Activated CD8-positive, alpha-beta T cell treated with anti-CD3 and anti-CD28 coated beads for 36 hours (primary cell): Measurements from ENCODE around the gene RIPPLY3. TPM values are rescaled to one million over a fixed set of nuclear protein-coding genes. Genes with fewer than 3 reads are reported as not detected.

Experiments used
- ATAC-seq: fragments of 200-7000 bp; cut with Tn5 transposase; one replicate; pipeline ENCODE4 v1.10.0; 2021; ENCODE audit warnings: mild to moderate bottlenecking, moderate library complexity
- CTCF ChIA-PET: fragments of 350-600 bp; sonication (Branson Sonifier 250); formaldehyde crosslinking; loops from one replicate; lab custom pipeline; 2021; ENCODE audit warnings: antibody characterized with exemption; lab: Charles Lee
- POLR2A ChIA-PET: fragments of 350-600 bp; sonication (Branson Sonifier 250); formaldehyde crosslinking; loops from one replicate; lab custom pipeline; 2021; ENCODE audit warnings: antibody characterized with exemption; lab: Charles Lee
- DNase-seq: peaks from one replicate; pipeline ENCODE4 v3.0.0-alpha.2; 2020
- H3K27ac Mint-ChIP-seq: one replicate; pipeline ENCODE4 v1.8.0; 2021; ENCODE audit warnings: mild to moderate bottlenecking, mixed read lengths
- H3K27me3 Mint-ChIP-seq: one replicate; pipeline ENCODE4 v1.8.0; 2021; ENCODE audit warnings: mixed read lengths
- H3K36me3 Mint-ChIP-seq: one replicate; pipeline ENCODE4 v1.8.0; 2021; ENCODE audit warnings: low read depth, mixed read lengths
- H3K4me1 Mint-ChIP-seq: one replicate; pipeline ENCODE4 v1.8.0; 2021; ENCODE audit warnings: low read depth, mixed read lengths
- H3K4me3 Mint-ChIP-seq: one replicate; pipeline ENCODE4 v1.8.0; 2021; ENCODE audit warnings: mild to moderate bottlenecking, moderate library complexity, mixed read lengths
- H3K9me3 Mint-ChIP-seq: one replicate; pipeline ENCODE4 v1.8.0; 2021; ENCODE audit warnings: mixed read lengths
- CTCF ChIP-seq: fragments of 200-600 bp; IDR thresholded peaks from one replicate; pipeline ENCODE4 v1.8.0; 2022; ENCODE audit warnings: antibody characterized with exemption, mild to moderate bottlenecking
- intact Hi-C: fragments of 100-400 bp; cut with micrococcal nuclease; formaldehyde crosslinking; loops from one replicate; pipeline ENCODE4 v1.10.0; 2022
- total RNA-seq, 2 experiments: library from RNA; stranded (reverse); gene quantifications; one replicate each; pipeline ENCODE4 v1.2.3, GENCODE V29; 2021

Gene RIPPLY3
- total RNA-seq, 2 experiments from 2014 or later = not detected

- intact Hi-C loops = loop anchor here (10.0 kb wide), 1 partner anchor 94 kb away; the partner anchor contains the start of genes PIGP and TTC3
- CTCF ChIA-PET = interaction anchor here (1.0 to 2.0 kb wide), 2 partner anchors 10 to 29 kb away, joined by 3 to 5 read pairs; no protein-coding TSS in a partner anchor
Observed at GRCh38 chr21:36981049-36981391, 25.5 kb upstream of the RIPPLY3 start.

GRCh38 chr21:36981977-36982700, 24.4 kb upstream of the RIPPLY3 start:
- Mint-ChIP-seq H3K27ac (no peak overlapping the region), H3K9me3 (no peaks in the 10 kb centered on the region), H3K36me3 (no peaks in the 10 kb centered on the region), H3K4me3 (no peak overlapping the region), H3K4me1 (peaks cover 35% of the 10 kb centered on the region), H3K27me3 (peaks cover 1% of the 10 kb centered on the region)
- DNase-seq (no peak), ATAC-seq (no peak)
- ChIA-PET POLR2A (interaction anchor here (0.5 kb wide), 1 partner anchor 299 kb away, joined by 3 read pairs; no protein-coding TSS in a partner anchor), CTCF (interaction anchor here (1.6 to 2.0 kb wide), 2 partner anchors 9 to 28 kb away, joined by 4 to 5 read pairs; no protein-coding TSS in a partner anchor)
- intact Hi-C loops = loop anchor here (10.0 kb wide), 1 partner anchor 93 kb away; the partner anchor contains the start of genes PIGP and TTC3
- TF ChIP-seq CTCF = no peak

More at GRCh38 chr21:36981049-36981391, 25.5 kb upstream of the RIPPLY3 start:
- ATAC-seq (no peak), DNase-seq (no peak)
- TF ChIP-seq CTCF = no peak
- POLR2A ChIA-PET = no interaction called here
- Mint-ChIP-seq H3K4me1 (peaks cover 35% of the 10 kb centered on the region), H3K9me3 (no peaks in the 10 kb centered on the region), H3K27me3 (peaks cover 1% of the 10 kb centered on the region), H3K4me3 (peak overlapping the region; percentile 72), H3K27ac (no peak overlapping the region), H3K36me3 (no peaks in the 10 kb centered on the region)

- Mint-ChIP-seq H3K9me3 (no peaks in the 10 kb centered on the region), H3K27me3 (no peaks in the 10 kb centered on the region), H3K4me1 (peaks cover 41% of the 10 kb centered on the region), H3K4me3 (peak overlapping the region; percentile 37), H3K27ac (peak overlapping the region; percentile 85), H3K36me3 (no peaks in the 10 kb centered on the region)
- intact Hi-C loops = loop anchor here (10.0 kb wide), 1 partner anchor 89 kb away; the partner anchor contains the start of genes PIGP and TTC3
- POLR2A ChIA-PET = no interaction called here
- ATAC-seq = peak; percentile 14
- DNase-seq = peak; percentile 55
- TF ChIP-seq CTCF = no peak
- CTCF ChIA-PET = interaction anchor here (1.0 to 2.4 kb wide), 4 partner anchors 9 to 20 kb away, joined by 3 to 19 read pairs (median 10); partner anchors contain the start of gene HLCS
Observed at GRCh38 chr21:36985751-36986594, 20.5 kb upstream of the RIPPLY3 start.

- Mint-ChIP-seq H3K9me3 (no peaks in the 10 kb centered on the region), H3K27ac (peak overlapping the region; percentile 69), H3K4me1 (peaks cover 34% of the 10 kb centered on the region), H3K4me3 (no peak overlapping the region), H3K27me3 (no peaks in the 10 kb centered on the region), H3K36me3 (no peaks in the 10 kb centered on the region)
- ChIA-PET CTCF (interaction anchor here (1.4 to 2.4 kb wide), 3 partner anchors 10 to 21 kb away, joined by 3 to 19 read pairs (median 14); partner anchors contain the start of gene HLCS), POLR2A (interaction anchor here (1.6 to 1.8 kb wide), 2 partner anchors 11 to 21 kb away, joined by 9 to 17 read pairs; partner anchors contain the start of gene HLCS)
- intact Hi-C loops = loop anchor here (10.0 kb wide), 1 partner anchor 87 kb away; the partner anchor contains the start of genes PIGP and TTC3
- DNase-seq = no peak
- ATAC-seq = no peak
- no peak for TF ChIP-seq CTCF
Observed at GRCh38 chr21:36987845-36988244, 18.7 kb upstream of the RIPPLY3 start.
